Stomach (tissue), 9 donors: ENCODE results near the gene OPN1SW. TPM values are rescaled to one million over a fixed set of nuclear protein-coding genes. Genes with fewer than 3 reads are reported as not detected.

Experiments used
- DNase-seq, 2 donors: peaks; one replicate each; pipeline versions ENCODE4 v3.0.0 to v3.0.0-alpha.2; 2013 to 2019
- H3K27ac ChIP-seq, 5 donors: fragments of 200-600 bp in 4 of 5; sonication (generic) in 4 of 5; one replicate each; pipeline ENCODE4 v1.5.1; 2013 to 2019; ENCODE audit warnings: mild to moderate bottlenecking in 1 of 5, moderate library complexity in 1 of 5
- H3K27me3 ChIP-seq, 3 donors: fragments of 200-600 bp; sonication (generic); one replicate each; pipeline ENCODE4 v1.5.1; 2017 to 2019; ENCODE audit warnings: mixed run types in 1 of 3
- H3K36me3 ChIP-seq, 4 donors: fragments of 200-600 bp; sonication (generic); 1 replicate in 3 of 4; 2 replicates in 1 of 4; pipeline ENCODE4 v1.5.1; 2016 to 2019
- H3K4me1 ChIP-seq, 4 donors: fragments of 200-600 bp; sonication (generic); one replicate each; pipeline ENCODE4 v1.5.1; 2016 to 2019
- H3K4me3 ChIP-seq, 4 donors: fragments of 200-600 bp; sonication (generic) in 3 of 4; one replicate each; pipeline ENCODE4 v1.5.1; 2016 to 2019; ENCODE audit warnings: mild to moderate bottlenecking in 1 of 4
- H3K9me3 ChIP-seq, 4 donors: fragments of 200-600 bp; sonication (generic); one replicate each; pipeline ENCODE4 v1.5.1; 2016 to 2019
- CTCF ChIP-seq, 7 experiments: fragments of 450-650 bp in 4 of 7; fragments of 200-600 bp in 3 of 7; sonication (generic) in 3 of 7; IDR thresholded peaks; one replicate each; pipeline ENCODE4 v1.5.1; 2016 to 2019; ENCODE audit warnings: antibody characterized with exemption in 7 of 7, control low read depth in 2 of 7, mild to moderate bottlenecking in 1 of 7
- EP300 ChIP-seq: sonication (generic); formaldehyde crosslinking; IDR thresholded peaks from one replicate; pipeline ENCODE4 v1.6.1; 2017; ENCODE audit warnings: antibody characterized with exemption
- POLR2A ChIP-seq, 4 donors: fragments of 450-650 bp; IDR thresholded peaks; one replicate each; pipeline ENCODE4 v1.6.1; 2016; ENCODE audit warnings: antibody characterized with exemption in 4 of 4, control low read depth in 2 of 4, mild to moderate bottlenecking in 1 of 4, moderate library complexity in 1 of 4
- POLR2AphosphoS5 ChIP-seq, 3 donors: sonication (generic); formaldehyde crosslinking; IDR thresholded peaks; one replicate each; pipeline ENCODE4 v1.6.1; 2016; ENCODE audit warnings: antibody characterized with exemption in 3 of 3
- WGBS, 5 donors: extraction: QIAGEN DNeasy Blood & Tissue Kit in 3 of 5; methylation state at CpG; one replicate each; pipeline versions ENCODE4 v1.1.5 to v1.1.7; 2013 to 2018; 5-methylcytosine and 5-hydroxymethylcytosine counted together
- intact Hi-C: fragments of 100-400 bp; cut with DNase I; formaldehyde crosslinking; loops from one replicate; pipeline ENCODE4 v1.15.1; 2023; ENCODE audit warnings: low total_unique reads
- polyA plus RNA-seq, 3 donors: library from polyadenylated mRNA; stranded (reverse); fragments of 200-250 nt; gene quantifications; one replicate each; pipeline ENCODE4 v1.2.3, GENCODE V29; 2013
- total RNA-seq, 5 donors: library from RNA; depleted of rRNA; stranded (reverse); fragments of >200 nt; gene quantifications; one replicate each; pipeline versions ENCODE4 v1.1.0 to v1.2.3, GENCODE V29; 2014 to 2016
- donor health status: healthy with polysubstance abuse.
- donor health status: Bipolar disorder and iron deficiency.
- donor health status: healthy.

Gene OPN1SW
- total and polyA plus RNA-seq, 8 donors: not detected

GRCh38 chr7:128801667-128802418, 26.2 kb upstream of the OPN1SW start:
- Histone ChIP-seq H3K27ac (no peak overlapping the region), H3K36me3 (peaks cover 4 to 34% (median 18%) of the 10 kb centered on the region in 4 donors), H3K9me3 (no peaks in the 10 kb centered on the region), H3K27me3 (no peaks in the 10 kb centered on the region), H3K4me1 (no peaks in the 10 kb centered on the region), H3K4me3 (no peak overlapping the region)
- intact Hi-C loops: no loop called here
- TF ChIP-seq EP300: no peak
- TF ChIP-seq POLR2A (IDR thresholded peaks at IDR 0.05): no peak
- TF ChIP-seq POLR2AphosphoS5 (IDR thresholded peaks at IDR 0.05): no peak
- TF ChIP-seq CTCF (IDR thresholded peaks at IDR 0.05): no peak
- DNase-seq: no peak
- 77 to 98% (median 94%) methylated on average over 2 of the region's 2 CpGs for WGBS, 5 donors

- H3K4me1 ChIP-seq: no peaks in the 10 kb centered on the region
- TF ChIP-seq POLR2A (IDR thresholded peaks at IDR 0.05) (no peak), CTCF (IDR thresholded peaks at IDR 0.05) (no peak), POLR2AphosphoS5 (IDR thresholded peaks at IDR 0.05) (no peak), EP300 (no peak)
- H3K27ac ChIP-seq: no peak overlapping the region
- H3K9me3 ChIP-seq: no peaks in the 10 kb centered on the region
- H3K27me3 ChIP-seq: no peaks in the 10 kb centered on the region
- DNase-seq: peak in 1 of 2 donors; percentile 24
- H3K36me3 ChIP-seq: peaks cover 4 to 25% (median 12%) of the 10 kb centered on the region in 4 donors
- WGBS, 5 donors: 81 to 92% (median 90%) methylated on average over 9 of the region's 9 CpGs
- intact Hi-C loops: no loop called here
- H3K4me3 ChIP-seq: no peak overlapping the region
Measured at GRCh38 chr7:128801003-128801402, 25.4 kb upstream of the OPN1SW start.

GRCh38 chr7:128800567-128800966, 25.0 kb upstream of the OPN1SW start:
- H3K27ac ChIP-seq: no peak overlapping the region
- H3K27me3 ChIP-seq: no peaks in the 10 kb centered on the region
- no peak for TF ChIP-seq POLR2A (IDR thresholded peaks at IDR 0.05)
- no peak for TF ChIP-seq POLR2AphosphoS5 (IDR thresholded peaks at IDR 0.05)
- TF ChIP-seq EP300: no peak
- TF ChIP-seq CTCF (IDR thresholded peaks at IDR 0.05): no peak
- peaks cover 1 to 21% (median 8%) of the 10 kb centered on the region in 4 donors for H3K36me3 ChIP-seq
- H3K4me3 ChIP-seq: no peak overlapping the region
- 83 to 92% (median 86%) methylated on average over 3 of the region's 3 CpGs for WGBS, 5 donors
- H3K9me3 ChIP-seq: no peaks in the 10 kb centered on the region
- DNase-seq: no peak
- H3K4me1 ChIP-seq: no peaks in the 10 kb centered on the region
- intact Hi-C loops: no loop called here

- H3K9me3 ChIP-seq: no peaks in the 10 kb centered on the region
- DNase-seq: no peak
- no peak for TF ChIP-seq CTCF (IDR thresholded peaks at IDR 0.05)
- no peak for TF ChIP-seq POLR2AphosphoS5 (IDR thresholded peaks at IDR 0.05)
- TF ChIP-seq EP300: no peak
- no peak for TF ChIP-seq POLR2A (IDR thresholded peaks at IDR 0.05)
- H3K4me1 ChIP-seq: no peaks in the 10 kb centered on the region
- H3K36me3 ChIP-seq: peaks cover 0 to 10% (median 3%) of the 10 kb centered on the region in 4 donors
- intact Hi-C loops: no loop called here
- no peak overlapping the region for H3K4me3 ChIP-seq
- H3K27ac ChIP-seq: no peak overlapping the region
- 78 to 94% (median 88%) methylated on average over 2 of the region's 2 CpGs for WGBS, 5 donors
- H3K27me3 ChIP-seq: no peaks in the 10 kb centered on the region
Measured at GRCh38 chr7:128799451-128799850, 23.9 kb upstream of the OPN1SW start.
